Heart right ventricle (tissue), 16 donors: Measurements from ENCODE around the gene CLMP. TPM values are rescaled to one million over a fixed set of nuclear protein-coding genes. Genes with fewer than 3 reads are reported as not detected.
A peak's percentile ranks its signal among the peaks of the same experiment; 100 is the strongest.

Experiments used
- ATAC-seq, 8 donors: fragments of 200-7000 bp; cut with Tn5 transposase; one replicate each; pipeline ENCODE4 v1.9.1; 2020; ENCODE audit warnings: mild to moderate bottlenecking in 8 of 8, moderate library complexity in 8 of 8, moderate number of reproducible peaks in 1 of 8
- DNase-seq, 2 donors: peaks; one replicate each; pipeline ENCODE4 v3.0.0-alpha.2; 2020
- H3K27ac ChIP-seq, 10 donors: fragments of 200-600 bp; sonication (generic) in 2 of 10; one replicate each; pipeline versions ENCODE4 v1.5.0 to v1.8.0; 2020 to 2022; ENCODE audit warnings: mild to moderate bottlenecking in 3 of 10
- H3K27me3 ChIP-seq, 7 donors: fragments of 200-600 bp; one replicate each; pipeline ENCODE4 v1.8.0; 2021 to 2022; ENCODE audit warnings: mild to moderate bottlenecking in 2 of 7
- H3K36me3 ChIP-seq, 9 donors: fragments of 200-600 bp; sonication (generic) in 1 of 9; one replicate each; pipeline versions ENCODE4 v1.5.0 to v1.8.0; 2020 to 2022; ENCODE audit warnings: mild to moderate bottlenecking in 2 of 9
- H3K4me1 ChIP-seq, 9 donors: fragments of 200-600 bp; sonication (generic) in 1 of 9; one replicate each; pipeline versions ENCODE4 v1.5.0 to v1.8.0; 2020 to 2022; ENCODE audit warnings: mild to moderate bottlenecking in 4 of 9
- H3K4me3 ChIP-seq, 10 donors: fragments of 200-600 bp; sonication (generic) in 2 of 10; one replicate each; pipeline versions ENCODE4 v1.5.0 to v1.8.0; 2020 to 2022; ENCODE audit warnings: mild to moderate bottlenecking in 7 of 10, moderate library complexity in 2 of 10
- H3K9me3 ChIP-seq, 11 donors: fragments of 200-600 bp in 10 of 11; sonication (generic) in 2 of 11; one replicate each; pipeline versions ENCODE4 v1.5.0 to v1.8.0; 2013 to 2022; ENCODE audit warnings: mild to moderate bottlenecking in 2 of 11, control low read depth in 1 of 11, moderate library complexity in 1 of 11
- WGBS, 2 donors: extraction: QIAGEN DNeasy Blood & Tissue Kit; methylation state at CpG; one replicate each; pipeline ENCODE4 v1.1.7; 2013; ENCODE audit warnings: inconsistent platforms in 1 of 2; 5-methylcytosine and 5-hydroxymethylcytosine counted together
- intact Hi-C, 10 donors: fragments of 100-400 bp; cut with DNase I; formaldehyde crosslinking; loops; one replicate each; pipeline versions ENCODE4 v1.11.1 to v1.14.2; 2022
- polyA plus RNA-seq, 2 donors: library from polyadenylated mRNA; stranded (reverse); fragments of 200-250 nt; gene quantifications; one replicate each; pipeline ENCODE4 v1.2.3, GENCODE V29; 2013
- total RNA-seq, 10 donors: library from RNA; stranded (reverse); fragmentation: NEBNext Ultra II Directional in 3 of 10; extraction: Animal tissue kit (Norgen Biotek cat#: 25700) in 3 of 10; gene quantifications; one replicate each; pipeline versions ENCODE4 v1.2.1 to v1.2.4, GENCODE V29; 2021 to 2023
- TF ChIP-seq, protein P1 (sequence below), 9 donors: fragments of 200-600 bp; sonication (generic) in 2 of 9; IDR thresholded peaks; one replicate each; pipeline versions ENCODE4 v1.5.0 to v1.8.0; 2021 to 2022; ENCODE audit warnings: antibody characterized with exemption in 9 of 9, mild to moderate bottlenecking in 5 of 9, moderate library complexity in 1 of 9
- donor health status: Arrhythmogenic right ventricular cardiomyopathy.
- donor health status: ischemic (EF 13 %, LVEDD 7.1; RV severe dilation, severe dysfunction).
- donor health status: healthy with polysubstance abuse.
- donor health status: DM: no; HTN: yes; CAD: no.
- donor health status: DM: no; HTN: no; CAD: no.
- donor health status: ischemic (EF 25% LVEDD 6.9; RV normal size, moderate dysfunction).
- donor health status: ischemic (EF 25% LVEDD 5.7; RV mildly dilated, moderate dysfunction).
- donor health status: healthy.
- donor health status: DM: yes; HTN: yes; CAD: no.
- donor health status: Ischemic cardiomyopathy.
- donor health status: ischemic (EF 35%, LVEDD 5.7; RV mildly dilated, moderate dysfunction).
- donor health status: nonischemic (EF 11% LVEDD 7.7; RV severe dilation, severe dysfunction).
- donor health status: DM: yes; HTN: yes; CAD: no.
- donor health status: PGD.
- donor health status: ischemic (EF 29% LVEDD 5.4; RV normal size, mild dysfunction).
- donor health status: nonischemic (EF 23%, LVEDD 6.1; RV moderate dilation, normal function).

CLMP gene
- total and polyA plus RNA-seq, 12 donors, result 1.9 to 16.9 (median 5.2) TPM

DNA sequence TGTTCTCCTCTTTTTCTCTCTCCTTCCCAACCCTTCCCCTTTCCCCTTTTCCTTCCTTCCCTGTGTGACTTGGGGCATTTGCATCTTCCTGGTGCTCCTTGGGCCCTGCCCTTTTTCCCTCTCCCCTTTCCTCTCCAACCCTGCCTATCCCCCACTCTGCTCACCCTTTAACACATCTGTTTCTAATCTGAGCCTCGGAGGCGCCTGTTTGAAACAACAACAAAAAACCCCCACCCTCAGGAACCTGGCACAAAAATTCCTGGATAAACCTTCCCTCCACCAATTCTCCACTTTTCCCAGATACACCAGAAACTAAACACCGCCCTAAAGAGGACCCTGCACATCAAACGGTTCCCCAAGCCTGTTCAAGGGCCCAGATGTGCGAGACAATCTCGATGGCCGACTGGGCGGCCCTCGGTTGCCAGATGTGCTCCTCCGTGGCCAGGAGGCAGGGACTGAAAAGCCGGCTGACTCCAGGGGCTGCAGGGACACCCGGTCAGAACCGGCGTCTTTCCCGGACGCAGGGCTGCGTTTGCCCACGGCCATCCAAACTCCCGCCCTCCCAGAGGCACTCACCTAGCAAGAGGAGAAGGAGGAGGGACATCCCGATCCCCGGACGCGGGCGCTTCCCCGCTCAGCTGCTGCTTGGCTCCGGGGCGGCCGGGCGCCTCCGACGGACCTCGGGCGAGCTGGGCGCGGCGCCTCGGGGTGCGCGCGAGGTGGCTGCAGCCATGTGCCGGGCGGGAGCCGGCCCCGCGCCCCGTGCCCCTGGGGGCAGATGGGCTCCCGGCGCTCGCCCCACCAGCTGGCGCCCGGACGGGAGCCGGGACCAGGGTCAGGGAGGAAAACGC, 486 bp downstream of the CLMP start:
- Histone ChIP-seq H3K36me3 (no peaks in the 10 kb centered on the region), H3K4me1 (peaks cover 4 to 14% (median 13%) of the 10 kb centered on the region in 9 donors), H3K27me3 (peaks cover 7 to 97% (median 83%) of the 10 kb centered on the region in 7 donors), H3K4me3 (peak overlapping the region in 9 of 10 donors; percentile 39 to 52 (median 51)), H3K27ac (peak overlapping the region in 8 of 10 donors; percentile 43 to 73 (median 64)), H3K9me3 (no peaks in the 10 kb centered on the region)
- intact Hi-C loops, result no loop called here
- 3 to 4% methylated on average over 53 to 54 of the region's 54 CpGs for WGBS, 2 donors
- DNase-seq (no peak), ATAC-seq (peak in 7 of 8 donors; percentile 16 to 48 (median 34))
- TF ChIP-seq, protein P1, sequence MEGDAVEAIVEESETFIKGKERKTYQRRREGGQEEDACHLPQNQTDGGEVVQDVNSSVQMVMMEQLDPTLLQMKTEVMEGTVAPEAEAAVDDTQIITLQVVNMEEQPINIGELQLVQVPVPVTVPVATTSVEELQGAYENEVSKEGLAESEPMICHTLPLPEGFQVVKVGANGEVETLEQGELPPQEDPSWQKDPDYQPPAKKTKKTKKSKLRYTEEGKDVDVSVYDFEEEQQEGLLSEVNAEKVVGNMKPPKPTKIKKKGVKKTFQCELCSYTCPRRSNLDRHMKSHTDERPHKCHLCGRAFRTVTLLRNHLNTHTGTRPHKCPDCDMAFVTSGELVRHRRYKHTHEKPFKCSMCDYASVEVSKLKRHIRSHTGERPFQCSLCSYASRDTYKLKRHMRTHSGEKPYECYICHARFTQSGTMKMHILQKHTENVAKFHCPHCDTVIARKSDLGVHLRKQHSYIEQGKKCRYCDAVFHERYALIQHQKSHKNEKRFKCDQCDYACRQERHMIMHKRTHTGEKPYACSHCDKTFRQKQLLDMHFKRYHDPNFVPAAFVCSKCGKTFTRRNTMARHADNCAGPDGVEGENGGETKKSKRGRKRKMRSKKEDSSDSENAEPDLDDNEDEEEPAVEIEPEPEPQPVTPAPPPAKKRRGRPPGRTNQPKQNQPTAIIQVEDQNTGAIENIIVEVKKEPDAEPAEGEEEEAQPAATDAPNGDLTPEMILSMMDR (IDR thresholded peaks at IDR 0.05), result no peak

GRCh38 chr11:123193742-123194141, 1.3 kb downstream of the CLMP start:
- H3K4me1 ChIP-seq, result peaks cover 4 to 19% (median 13%) of the 10 kb centered on the region in 9 donors
- H3K27me3 ChIP-seq, result peaks cover 7 to 100% (median 89%) of the 10 kb centered on the region in 7 donors
- DNase-seq, result no peak
- peak overlapping the region in 7 of 10 donors; percentile 43 to 73 (median 62) for H3K27ac ChIP-seq
- no peaks in the 10 kb centered on the region for H3K36me3 ChIP-seq
- TF ChIP-seq, protein P1 (IDR thresholded peaks at IDR 0.05), result no peak
- H3K9me3 ChIP-seq, result no peaks in the 10 kb centered on the region
- no peak for ATAC-seq
- 61 to 66% methylated on average over 4 of the region's 4 CpGs for WGBS, 2 donors
- peak overlapping the region in 9 of 10 donors; percentile 39 to 52 (median 51) for H3K4me3 ChIP-seq
- intact Hi-C loops, result no loop called here

GRCh38 chr11:123191939-123192338, 3.1 kb downstream of the CLMP start:
- no peak overlapping the region for H3K4me3 ChIP-seq
- intact Hi-C loops, result no loop called here
- peaks cover 7 to 100% (median 90%) of the 10 kb centered on the region in 7 donors for H3K27me3 ChIP-seq
- WGBS, 2 donors, result 80 to 87% methylated on average over 2 of the region's 2 CpGs
- no peak overlapping the region for H3K27ac ChIP-seq
- H3K9me3 ChIP-seq, result no peaks in the 10 kb centered on the region
- H3K36me3 ChIP-seq, result no peaks in the 10 kb centered on the region
- peaks cover 4 to 24% (median 13%) of the 10 kb centered on the region in 9 donors for H3K4me1 ChIP-seq
- ATAC-seq (no peak), DNase-seq (no peak)
- TF ChIP-seq, protein P1 (IDR thresholded peaks at IDR 0.05), result no peak

DNA sequence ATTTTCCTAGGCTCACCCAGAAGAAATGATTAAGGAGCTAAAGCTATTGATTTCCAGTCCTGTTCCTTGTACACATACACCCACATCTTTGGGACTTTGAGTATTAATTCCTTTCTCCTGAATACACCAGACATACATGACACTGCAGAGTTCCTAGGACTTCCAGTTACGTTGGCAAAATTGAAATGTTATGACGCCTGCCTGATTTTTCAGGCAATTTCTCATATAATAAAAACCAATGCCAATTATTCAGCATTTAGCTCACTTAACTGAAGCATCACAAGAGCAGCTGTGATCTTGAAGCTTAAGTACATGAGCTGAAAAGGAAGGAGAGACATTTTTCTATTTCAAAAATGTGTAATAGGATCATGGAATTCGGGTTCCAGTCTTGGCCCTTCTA, 4.5 kb downstream of the CLMP start:
- Histone ChIP-seq H3K4me3 (no peak overlapping the region), H3K27ac (no peak overlapping the region), H3K9me3 (no peaks in the 10 kb centered on the region), H3K36me3 (no peaks in the 10 kb centered on the region), H3K27me3 (peaks cover 0 to 100% (median 90%) of the 10 kb centered on the region in 7 donors), H3K4me1 (peaks cover 0 to 16% (median 5%) of the 10 kb centered on the region in 9 donors)
- intact Hi-C loops, result no loop called here
- WGBS, 2 donors, result 74 to 82% methylated on average over 3 of the region's 3 CpGs
- DNase-seq (no peak), ATAC-seq (no peak)
- TF ChIP-seq, protein P1 (IDR thresholded peaks at IDR 0.05), result no peak
